ENCODE data around the gene LYSMD1.

Gene LYSMD1

DNA sequence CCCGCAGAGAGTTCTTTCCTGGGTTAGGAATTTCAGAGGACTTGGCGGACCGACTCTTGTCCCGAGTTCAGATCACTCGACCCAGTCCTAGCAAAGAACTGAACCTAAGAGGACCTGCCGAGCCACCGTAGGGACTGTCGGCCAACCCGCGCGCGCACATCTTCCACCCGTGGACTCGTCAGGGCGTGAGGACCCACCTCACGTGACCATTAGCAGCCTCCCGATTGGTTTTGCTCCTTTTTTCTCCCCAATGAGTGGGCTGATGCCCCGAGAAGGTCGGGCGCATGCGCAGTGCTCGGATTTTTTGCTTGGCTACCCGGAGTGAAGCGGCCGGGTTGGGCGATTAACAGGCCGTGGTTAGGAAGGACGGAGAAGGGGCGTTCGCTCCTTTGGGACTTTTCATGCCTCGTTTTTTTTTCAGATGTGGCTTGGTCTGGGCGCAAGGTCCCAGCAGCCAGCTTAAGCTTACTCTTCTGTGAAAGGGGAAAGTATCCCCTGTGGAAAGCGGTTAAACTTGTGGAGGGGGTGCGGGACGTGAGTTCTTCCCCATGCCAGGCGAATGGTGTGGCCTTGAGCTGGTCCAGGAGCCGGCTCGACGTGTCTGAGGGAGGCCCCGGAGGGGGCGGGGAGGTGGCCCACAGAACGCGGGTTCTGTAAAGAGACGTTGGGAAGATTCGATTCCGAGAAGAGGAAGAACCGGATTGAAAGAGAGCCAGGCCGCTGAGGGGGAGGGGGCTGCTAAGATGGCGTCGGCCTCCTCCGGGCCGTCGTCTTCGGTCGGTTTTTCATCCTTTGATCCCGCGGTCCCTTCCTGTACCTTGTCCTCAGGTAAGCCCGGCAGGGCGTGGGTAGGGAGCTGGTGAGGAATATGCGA, 32.8 kb upstream of the LYSMD1 start, which contains the start of gene PIP5K1A (continued):
- TF ChIP-seq, protein P1, sequence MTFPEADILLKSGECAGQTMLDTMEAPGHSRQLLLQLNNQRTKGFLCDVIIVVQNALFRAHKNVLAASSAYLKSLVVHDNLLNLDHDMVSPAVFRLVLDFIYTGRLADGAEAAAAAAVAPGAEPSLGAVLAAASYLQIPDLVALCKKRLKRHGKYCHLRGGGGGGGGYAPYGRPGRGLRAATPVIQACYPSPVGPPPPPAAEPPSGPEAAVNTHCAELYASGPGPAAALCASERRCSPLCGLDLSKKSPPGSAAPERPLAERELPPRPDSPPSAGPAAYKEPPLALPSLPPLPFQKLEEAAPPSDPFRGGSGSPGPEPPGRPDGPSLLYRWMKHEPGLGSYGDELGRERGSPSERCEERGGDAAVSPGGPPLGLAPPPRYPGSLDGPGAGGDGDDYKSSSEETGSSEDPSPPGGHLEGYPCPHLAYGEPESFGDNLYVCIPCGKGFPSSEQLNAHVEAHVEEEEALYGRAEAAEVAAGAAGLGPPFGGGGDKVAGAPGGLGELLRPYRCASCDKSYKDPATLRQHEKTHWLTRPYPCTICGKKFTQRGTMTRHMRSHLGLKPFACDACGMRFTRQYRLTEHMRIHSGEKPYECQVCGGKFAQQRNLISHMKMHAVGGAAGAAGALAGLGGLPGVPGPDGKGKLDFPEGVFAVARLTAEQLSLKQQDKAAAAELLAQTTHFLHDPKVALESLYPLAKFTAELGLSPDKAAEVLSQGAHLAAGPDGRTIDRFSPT (tag by site-specific recombination; IDR thresholded peaks at IDR 0.05) = no peak
- TF ChIP-seq PBX3 (CRISPR knock-in tag; IDR thresholded peaks at IDR 0.05) (no peak), ZNF292 (tag by site-specific recombination; IDR thresholded peaks at IDR 0.05; ENCODE audit: borderline replicate concordance, low read depth) (no peak), ZSCAN23 (tag by site-specific recombination; IDR thresholded peaks at IDR 0.05) (no peak), SCRT2 (tag by site-specific recombination; IDR thresholded peaks at IDR 0.05) (no peak), ZNF121 (tag by site-specific recombination; IDR thresholded peaks at IDR 0.05) (no peak), ZNF561 (tag by site-specific recombination; IDR thresholded peaks at IDR 0.05; ENCODE audit: borderline replicate concordance) (no peak), ZBTB48 (tag by site-specific recombination; IDR thresholded peaks at IDR 0.05) (peak; percentile 83), ZEB2 (tag by site-specific recombination; IDR thresholded peaks at IDR 0.05) (peak; percentile 59; the same call in 1 of the 2 replicates), ZNF16 (tag by site-specific recombination; IDR thresholded peaks at IDR 0.05; ENCODE audit: low read depth) (no peak), ZNF350 (tag by site-specific recombination; IDR thresholded peaks at IDR 0.05) (no peak), ZNF335 (tag by site-specific recombination; conservative IDR thresholded peaks at IDR 0.05) (peak; percentile 78), ZNF777 (tag by site-specific recombination; IDR thresholded peaks at IDR 0.05; ENCODE audit: borderline replicate concordance) (no peak), ZNF366 (tag by site-specific recombination; conservative IDR thresholded peaks at IDR 0.05) (peak; percentile 74), ZNF600 (tag by site-specific recombination; IDR thresholded peaks at IDR 0.05) (peak; percentile 78; the same call in 1 of the 2 replicates), GLIS2 (tag by site-specific recombination; IDR thresholded peaks at IDR 0.05) (no peak; the same call in 1 of the 2 replicates), ZNF223 (tag by site-specific recombination; IDR thresholded peaks at IDR 0.05) (no peak; the same call in 1 of the 2 replicates), ZNF24 (tag by site-specific recombination; IDR thresholded peaks at IDR 0.05) (no peak), ZNF391 (tag by site-specific recombination; IDR thresholded peaks at IDR 0.05; ENCODE audit: borderline replicate concordance, low read depth) (no peak), INSM2 (tag by site-specific recombination; IDR thresholded peaks at IDR 0.05) (no peak), ZNF175 (tag by site-specific recombination; IDR thresholded peaks at IDR 0.05) (no peak), ZNF221 (tag by site-specific recombination; IDR thresholded peaks at IDR 0.05; ENCODE audit: borderline replicate concordance) (no peak), ZNF560 (tag by site-specific recombination; IDR thresholded peaks at IDR 0.05; ENCODE audit: borderline replicate concordance) (no peak), ZNF692 (tag by site-specific recombination; IDR thresholded peaks at IDR 0.05) (peak; percentile 79), ZNF157 (tag by site-specific recombination; IDR thresholded peaks at IDR 0.05) (no peak)
- TF ChIP-seq, protein P2, sequence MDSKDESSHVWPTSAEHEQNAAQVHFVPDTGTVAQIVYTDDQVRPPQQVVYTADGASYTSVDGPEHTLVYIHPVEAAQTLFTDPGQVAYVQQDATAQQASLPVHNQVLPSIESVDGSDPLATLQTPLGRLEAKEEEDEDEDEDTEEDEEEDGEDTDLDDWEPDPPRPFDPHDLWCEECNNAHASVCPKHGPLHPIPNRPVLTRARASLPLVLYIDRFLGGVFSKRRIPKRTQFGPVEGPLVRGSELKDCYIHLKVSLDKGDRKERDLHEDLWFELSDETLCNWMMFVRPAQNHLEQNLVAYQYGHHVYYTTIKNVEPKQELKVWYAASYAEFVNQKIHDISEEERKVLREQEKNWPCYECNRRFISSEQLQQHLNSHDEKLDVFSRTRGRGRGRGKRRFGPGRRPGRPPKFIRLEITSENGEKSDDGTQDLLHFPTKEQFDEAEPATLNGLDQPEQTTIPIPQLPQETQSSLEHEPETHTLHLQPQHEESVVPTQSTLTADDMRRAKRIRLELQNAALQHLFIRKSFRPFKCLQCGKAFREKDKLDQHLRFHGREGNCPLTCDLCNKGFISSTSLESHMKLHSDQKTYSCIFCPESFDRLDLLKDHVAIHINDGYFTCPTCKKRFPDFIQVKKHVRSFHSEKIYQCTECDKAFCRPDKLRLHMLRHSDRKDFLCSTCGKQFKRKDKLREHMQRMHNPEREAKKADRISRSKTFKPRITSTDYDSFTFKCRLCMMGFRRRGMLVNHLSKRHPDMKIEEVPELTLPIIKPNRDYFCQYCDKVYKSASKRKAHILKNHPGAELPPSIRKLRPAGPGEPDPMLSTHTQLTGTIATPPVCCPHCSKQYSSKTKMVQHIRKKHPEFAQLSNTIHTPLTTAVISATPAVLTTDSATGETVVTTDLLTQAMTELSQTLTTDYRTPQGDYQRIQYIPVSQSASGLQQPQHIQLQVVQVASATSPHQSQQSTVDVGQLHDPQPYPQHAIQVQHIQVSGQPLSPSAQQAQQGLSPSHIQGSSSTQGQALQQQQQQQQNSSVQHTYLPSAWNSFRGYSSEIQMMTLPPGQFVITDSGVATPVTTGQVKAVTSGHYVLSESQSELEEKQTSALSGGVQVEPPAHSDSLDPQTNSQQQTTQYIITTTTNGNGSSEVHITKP (tag by site-specific recombination; IDR thresholded peaks at IDR 0.05) = peak; percentile 97
- TF ChIP-seq, protein P3, sequence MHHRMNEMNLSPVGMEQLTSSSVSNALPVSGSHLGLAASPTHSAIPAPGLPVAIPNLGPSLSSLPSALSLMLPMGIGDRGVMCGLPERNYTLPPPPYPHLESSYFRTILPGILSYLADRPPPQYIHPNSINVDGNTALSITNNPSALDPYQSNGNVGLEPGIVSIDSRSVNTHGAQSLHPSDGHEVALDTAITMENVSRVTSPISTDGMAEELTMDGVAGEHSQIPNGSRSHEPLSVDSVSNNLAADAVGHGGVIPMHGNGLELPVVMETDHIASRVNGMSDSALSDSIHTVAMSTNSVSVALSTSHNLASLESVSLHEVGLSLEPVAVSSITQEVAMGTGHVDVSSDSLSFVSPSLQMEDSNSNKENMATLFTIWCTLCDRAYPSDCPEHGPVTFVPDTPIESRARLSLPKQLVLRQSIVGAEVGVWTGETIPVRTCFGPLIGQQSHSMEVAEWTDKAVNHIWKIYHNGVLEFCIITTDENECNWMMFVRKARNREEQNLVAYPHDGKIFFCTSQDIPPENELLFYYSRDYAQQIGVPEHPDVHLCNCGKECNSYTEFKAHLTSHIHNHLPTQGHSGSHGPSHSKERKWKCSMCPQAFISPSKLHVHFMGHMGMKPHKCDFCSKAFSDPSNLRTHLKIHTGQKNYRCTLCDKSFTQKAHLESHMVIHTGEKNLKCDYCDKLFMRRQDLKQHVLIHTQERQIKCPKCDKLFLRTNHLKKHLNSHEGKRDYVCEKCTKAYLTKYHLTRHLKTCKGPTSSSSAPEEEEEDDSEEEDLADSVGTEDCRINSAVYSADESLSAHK (tag by site-specific recombination; IDR thresholded peaks at IDR 0.05) = no peak
